Skeletal muscle satellite cell (primary cell): ENCODE data around the gene ARAP3.

Experiments used
- H3K27me3 ChIP-seq: 2 replicates; pipeline ENCODE4 v1.7.0; 2013; ENCODE audit warnings: low read length; ENCODE audit not compliant: control insufficient read depth, insufficient read depth
- H3K36me3 ChIP-seq: 2 replicates; pipeline ENCODE4 v1.7.0; 2013; ENCODE audit warnings: mild to moderate bottlenecking, control low read depth, low read length; ENCODE audit not compliant: insufficient read depth
- H3K4me1 ChIP-seq: 2 replicates; pipeline ENCODE4 v1.7.0; 2013; ENCODE audit warnings: low read length; ENCODE audit not compliant: control insufficient read depth, insufficient read depth
- H3K4me2 ChIP-seq: 2 replicates; pipeline ENCODE4 v1.7.0; 2013; ENCODE audit warnings: mild to moderate bottlenecking, low read length
- H3K4me3 ChIP-seq: 2 replicates; pipeline ENCODE4 v1.7.0; 2013; ENCODE audit warnings: low read length
- H3K9ac ChIP-seq: 2 replicates; pipeline ENCODE4 v1.7.0; 2013; ENCODE audit warnings: mild to moderate bottlenecking, low read depth, low read length, moderate library complexity
- H3K9me3 ChIP-seq: replicated peaks from 2 replicates; pipeline ENCODE4 v1.7.0; 2013; ENCODE audit warnings: mild to moderate bottlenecking, control low read depth, low read length

ARAP3 gene

GRCh38 chr5:141650851-141651727 lies 30.9 kb downstream of the ARAP3 start, which contains the start of gene FCHSD1:
Gene FCHSD1, minus strand, starts transcription at chr5:141651418. Its CDS starts 50 bp downstream, at chr5:141651368.
- H3K27me3 ChIP-seq = no peaks in the 10 kb centered on the region
- no peaks in the 10 kb centered on the region for H3K9me3 ChIP-seq
- peak within 1 kb of the TSS; percentile 84 for H3K9ac ChIP-seq
- H3K4me1 ChIP-seq = peaks cover 19% of the 10 kb centered on the region
- H3K4me2 ChIP-seq = peak within 1 kb of the TSS; percentile 90
- peaks cover 22% of the 10 kb centered on the region for H3K36me3 ChIP-seq
- peak within 1 kb of the TSS; percentile 87 for H3K4me3 ChIP-seq

- no peak overlapping the region for H3K4me3 ChIP-seq
- peak overlapping the region; percentile 90 for H3K4me2 ChIP-seq
- no peak overlapping the region for H3K9ac ChIP-seq
- peaks cover 19% of the 10 kb centered on the region for H3K4me1 ChIP-seq
- H3K36me3 ChIP-seq = peaks cover 25% of the 10 kb centered on the region
- no peaks in the 10 kb centered on the region for H3K9me3 ChIP-seq
- no peaks in the 10 kb centered on the region for H3K27me3 ChIP-seq
Measured at GRCh38 chr5:141649972-141650371, 32.1 kb downstream of the ARAP3 start.

- Histone ChIP-seq H3K27me3 (no peaks in the 10 kb centered on the region), H3K4me3 (no peak overlapping the region), H3K4me2 (no peak overlapping the region), H3K4me1 (peaks cover 13% of the 10 kb centered on the region), H3K9me3 (no peaks in the 10 kb centered on the region), H3K36me3 (peaks cover 33% of the 10 kb centered on the region), H3K9ac (no peak overlapping the region)
Measured at GRCh38 chr5:141649056-141649688, 32.9 kb downstream of the ARAP3 start.

- H3K4me2 ChIP-seq = no peak overlapping the region
- no peak overlapping the region for H3K9ac ChIP-seq
- no peaks in the 10 kb centered on the region for H3K9me3 ChIP-seq
- H3K27me3 ChIP-seq = no peaks in the 10 kb centered on the region
- H3K4me3 ChIP-seq = no peak overlapping the region
- peaks cover 43% of the 10 kb centered on the region for H3K36me3 ChIP-seq
- peaks cover 9% of the 10 kb centered on the region for H3K4me1 ChIP-seq
Measured at GRCh38 chr5:141647851-141648250, 34.2 kb downstream of the ARAP3 start.

- H3K9me3 ChIP-seq = no peaks in the 10 kb centered on the region
- peaks cover 9% of the 10 kb centered on the region for H3K4me1 ChIP-seq
- peaks cover 48% of the 10 kb centered on the region for H3K36me3 ChIP-seq
- no peak overlapping the region for H3K4me2 ChIP-seq
- H3K27me3 ChIP-seq = no peaks in the 10 kb centered on the region
- H3K9ac ChIP-seq = no peak overlapping the region
- no peak overlapping the region for H3K4me3 ChIP-seq
Measured at GRCh38 chr5:141647242-141647641, 34.8 kb downstream of the ARAP3 start.

- Histone ChIP-seq H3K9me3 (no peaks in the 10 kb centered on the region), H3K36me3 (peaks cover 55% of the 10 kb centered on the region)
Measured at GRCh38 chr5:141646026-141646425, 36.0 kb downstream of the ARAP3 start.

GRCh38 chr5:141641634-141642267 lies 40.3 kb downstream of the ARAP3 start:
- no peak overlapping the region for H3K4me2 ChIP-seq
- H3K27me3 ChIP-seq = no peaks in the 10 kb centered on the region
- no peak overlapping the region for H3K9ac ChIP-seq
- no peak overlapping the region for H3K4me3 ChIP-seq
- no peaks in the 10 kb centered on the region for H3K9me3 ChIP-seq
- peaks cover 19% of the 10 kb centered on the region for H3K4me1 ChIP-seq
- H3K36me3 ChIP-seq = peaks cover 39% of the 10 kb centered on the region

More at GRCh38 chr5:141646026-141646425, 36.0 kb downstream of the ARAP3 start:
- no peak overlapping the region for H3K9ac ChIP-seq
- H3K4me1 ChIP-seq = peaks cover 16% of the 10 kb centered on the region
- H3K4me3 ChIP-seq = no peak overlapping the region
- no peaks in the 10 kb centered on the region for H3K27me3 ChIP-seq
- H3K4me2 ChIP-seq = no peak overlapping the region

GRCh38 chr5:141640698-141641097 lies 41.3 kb downstream of the ARAP3 start:
- Histone ChIP-seq H3K27me3 (no peaks in the 10 kb centered on the region), H3K9ac (no peak overlapping the region), H3K36me3 (peaks cover 36% of the 10 kb centered on the region), H3K9me3 (no peaks in the 10 kb centered on the region), H3K4me2 (no peak overlapping the region), H3K4me3 (no peak overlapping the region), H3K4me1 (peaks cover 23% of the 10 kb centered on the region)

GRCh38 chr5:141640051-141640415 lies 42.0 kb downstream of the ARAP3 start:
- H3K9ac ChIP-seq = no peak overlapping the region
- no peaks in the 10 kb centered on the region for H3K27me3 ChIP-seq
- H3K9me3 ChIP-seq = no peaks in the 10 kb centered on the region
- H3K4me3 ChIP-seq = no peak overlapping the region
- H3K36me3 ChIP-seq = peaks cover 33% of the 10 kb centered on the region
- no peak overlapping the region for H3K4me2 ChIP-seq
- peaks cover 28% of the 10 kb centered on the region for H3K4me1 ChIP-seq

GRCh38 chr5:141639357-141640050 lies 42.5 kb downstream of the ARAP3 start:
- Histone ChIP-seq H3K4me1 (peaks cover 28% of the 10 kb centered on the region), H3K9ac (no peak overlapping the region), H3K36me3 (peaks cover 27% of the 10 kb centered on the region)

GRCh38 chr5:141638771-141639170 lies 43.3 kb downstream of the ARAP3 start:
- Histone ChIP-seq H3K4me1 (peaks cover 28% of the 10 kb centered on the region), H3K9me3 (no peaks in the 10 kb centered on the region), H3K36me3 (peaks cover 21% of the 10 kb centered on the region), H3K4me2 (no peak overlapping the region), H3K4me3 (no peak overlapping the region), H3K27me3 (no peaks in the 10 kb centered on the region), H3K9ac (no peak overlapping the region)

More at GRCh38 chr5:141639357-141640050, 42.5 kb downstream of the ARAP3 start:
- H3K9me3 ChIP-seq = no peaks in the 10 kb centered on the region
- H3K4me2 ChIP-seq = no peak overlapping the region
- H3K27me3 ChIP-seq = no peaks in the 10 kb centered on the region
- H3K4me3 ChIP-seq = no peak overlapping the region
